PC-9 (cell line): ENCODE data around the gene KDM4F. TPM values are rescaled to one million over a fixed set of nuclear protein-coding genes. Genes with fewer than 3 reads are reported as not detected.
"Not testable (repeated sequence)": the region's sequence is repeated elsewhere in the genome, so short reads cannot be mapped to it uniquely, and the experiment has no call there.

Source experiments
- BruUV-seq: library from RNA; stranded (reverse); fragments of 400-500 nt; replicated peaks from 2 replicates; lab custom pipeline; 2021; lab: Mats Ljungman, UMichigan
- CTCF ChIA-PET: fragments of 300-600 bp; sonication (Branson Sonifier 250); formaldehyde crosslinking; loops from one replicate; lab custom pipeline; 2022; ENCODE audit warnings: antibody characterized with exemption; lab: Charles Lee
- POLR2A ChIA-PET: fragments of 300-600 bp; sonication (Branson Sonifier 250); formaldehyde crosslinking; loops from one replicate; lab custom pipeline; 2022; ENCODE audit warnings: antibody characterized with exemption; ENCODE audit not compliant: unreplicated experiment; lab: Charles Lee
- DNase-seq, 2 experiments: peaks; one replicate each; pipeline versions ENCODE4 v3.0.0 to v3.0.0-alpha.2; 2015 to 2022; ENCODE audit warnings: mixed read lengths in 1 of 2
- H2AFZ ChIP-seq: fragments of 200-600 bp; sonication (generic); 2 replicates; pipeline ENCODE4 v1.8.1; 2017; ENCODE audit warnings: antibody characterized with exemption
- H3F3A ChIP-seq: fragments of 200-600 bp; sonication (generic); 2 replicates; pipeline ENCODE4 v1.8.1; 2017; ENCODE audit warnings: antibody characterized with exemption, mild to moderate bottlenecking, low read depth; ENCODE audit not compliant: insufficient read depth
- H3K27ac ChIP-seq: fragments of 200-600 bp; sonication (generic); 2 replicates; pipeline ENCODE4 v1.6.1; 2016; ENCODE audit warnings: mixed run types
- H3K27me3 ChIP-seq: fragments of 200-600 bp; sonication (generic); 2 replicates; pipeline ENCODE4 v1.6.1; 2016; ENCODE audit warnings: low read depth, mixed run types; ENCODE audit not compliant: insufficient read depth
- H3K36me3 ChIP-seq: fragments of 200-600 bp; sonication (generic); 2 replicates; pipeline ENCODE4 v1.6.1; 2016; ENCODE audit warnings: low read depth, mixed run types
- H3K4me1 ChIP-seq: fragments of 200-600 bp; sonication (generic); replicated peaks from 2 replicates; pipeline ENCODE4 v1.6.1; 2016; ENCODE audit warnings: mixed run types; ENCODE audit not compliant: insufficient read depth
- H3K4me2 ChIP-seq: fragments of 200-600 bp; sonication (generic); 2 replicates; pipeline ENCODE4 v1.6.1; 2017; ENCODE audit warnings: mixed run types
- H3K4me3 ChIP-seq: fragments of 200-600 bp; sonication (generic); 2 replicates; pipeline ENCODE4 v1.6.1; 2016; ENCODE audit warnings: mixed run types
- H3K79me2 ChIP-seq: fragments of 200-600 bp; sonication (generic); 2 replicates; pipeline ENCODE4 v1.6.1; 2017; ENCODE audit warnings: low read depth, mixed run types
- H3K9me2 ChIP-seq: fragments of 200-600 bp; sonication (generic); 2 replicates; pipeline ENCODE4 v1.8.1; 2017; ENCODE audit warnings: mild to moderate bottlenecking; ENCODE audit not compliant: insufficient read depth
- H3K9me3 ChIP-seq: fragments of 200-600 bp; sonication (generic); 2 replicates; pipeline ENCODE4 v1.8.1; 2016; ENCODE audit warnings: low read depth; ENCODE audit not compliant: insufficient read depth
- H4K20me1 ChIP-seq: fragments of 200-600 bp; sonication (generic); 2 replicates; pipeline ENCODE4 v1.8.1; 2017; ENCODE audit not compliant: insufficient read depth
- EZH2 ChIP-seq: fragments of 200-600 bp; sonication (generic); IDR thresholded peaks from 2 replicates; pipeline ENCODE4 v1.8.0; 2017; ENCODE audit warnings: antibody characterized with exemption, low read depth
- intact Hi-C: fragments of 100-400 bp; cut with micrococcal nuclease; formaldehyde crosslinking; loops from one replicate; pipeline ENCODE4 v1.10.0; 2022; ENCODE audit not compliant: unreplicated experiment
- total RNA-seq: library from RNA; stranded (reverse); gene quantifications from 2 replicates; pipeline ENCODE4 v1.2.3, GENCODE V29; 2021
- TF ChIP-seq, protein P1 (sequence below): fragments of 200-600 bp; sonication (generic); conservative IDR thresholded peaks from 2 replicates; pipeline ENCODE4 v1.6.1; 2017; ENCODE audit warnings: mixed run types, antibody characterized with exemption, mild to moderate bottlenecking, moderate library complexity

KDM4F gene
- total RNA-seq, 1 experiment from 2014 or later: not detected

- intact Hi-C loops: no loop called here
- ChIA-PET POLR2A (no interaction called here), CTCF (no interaction called here)
- Histone ChIP-seq H3K4me3 (no peak overlapping the region), H3K4me1 (no peaks in the 10 kb centered on the region), H3K9me3 (no peaks in the 10 kb centered on the region), H4K20me1 (no peaks in the 10 kb centered on the region), H3K27me3 (0 out of 2 replicates have a peak, but pooled peaks cover 5% of the 10 kb centered on the region), H3K4me2 (no peak overlapping the region), H3K27ac (no peak overlapping the region), H2AFZ (no peak overlapping the region), H3F3A (no peaks in the 10 kb centered on the region), H3K79me2 (no peaks in the 10 kb centered on the region), H3K36me3 (no peaks in the 10 kb centered on the region), H3K9me2 (no peaks in the 10 kb centered on the region)
- no peak for TF ChIP-seq EZH2
- TF ChIP-seq, protein P1, sequence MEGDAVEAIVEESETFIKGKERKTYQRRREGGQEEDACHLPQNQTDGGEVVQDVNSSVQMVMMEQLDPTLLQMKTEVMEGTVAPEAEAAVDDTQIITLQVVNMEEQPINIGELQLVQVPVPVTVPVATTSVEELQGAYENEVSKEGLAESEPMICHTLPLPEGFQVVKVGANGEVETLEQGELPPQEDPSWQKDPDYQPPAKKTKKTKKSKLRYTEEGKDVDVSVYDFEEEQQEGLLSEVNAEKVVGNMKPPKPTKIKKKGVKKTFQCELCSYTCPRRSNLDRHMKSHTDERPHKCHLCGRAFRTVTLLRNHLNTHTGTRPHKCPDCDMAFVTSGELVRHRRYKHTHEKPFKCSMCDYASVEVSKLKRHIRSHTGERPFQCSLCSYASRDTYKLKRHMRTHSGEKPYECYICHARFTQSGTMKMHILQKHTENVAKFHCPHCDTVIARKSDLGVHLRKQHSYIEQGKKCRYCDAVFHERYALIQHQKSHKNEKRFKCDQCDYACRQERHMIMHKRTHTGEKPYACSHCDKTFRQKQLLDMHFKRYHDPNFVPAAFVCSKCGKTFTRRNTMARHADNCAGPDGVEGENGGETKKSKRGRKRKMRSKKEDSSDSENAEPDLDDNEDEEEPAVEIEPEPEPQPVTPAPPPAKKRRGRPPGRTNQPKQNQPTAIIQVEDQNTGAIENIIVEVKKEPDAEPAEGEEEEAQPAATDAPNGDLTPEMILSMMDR: no peak
- DNase-seq: no peak
- no TSS peak for BruUV-seq
These were observed 20.9 kb upstream of the KDM4F start for GRCh38 chr11:95028357-95028756.

GRCh38 chr11:95033051-95033450 lies 16.2 kb upstream of the KDM4F start:
- H3K9me3 ChIP-seq: no peaks in the 10 kb centered on the region
- H3K27ac ChIP-seq: no peak overlapping the region
- CTCF ChIA-PET: no interaction called here
- no peak for TF ChIP-seq EZH2
- TF ChIP-seq, protein P1: no peak
- DNase-seq: no peak
- no peaks in the 10 kb centered on the region for H4K20me1 ChIP-seq
- H3F3A ChIP-seq: no peaks in the 10 kb centered on the region
- no peak overlapping the region for H3K4me3 ChIP-seq
- no peak overlapping the region for H3K4me2 ChIP-seq
- H3K27me3 ChIP-seq: no peaks in the 10 kb centered on the region
- H3K4me1 ChIP-seq: no peaks in the 10 kb centered on the region
- intact Hi-C loops: no loop called here
- no peaks in the 10 kb centered on the region for H3K36me3 ChIP-seq
- no TSS peak for BruUV-seq
- no peaks in the 10 kb centered on the region for H3K9me2 ChIP-seq
- no peaks in the 10 kb centered on the region for H3K79me2 ChIP-seq
- no peak overlapping the region for H2AFZ ChIP-seq
- POLR2A ChIA-PET: no interaction called here

- Histone ChIP-seq H3K4me1 (no peaks in the 10 kb centered on the region), H3K27ac (no peak overlapping the region), H4K20me1 (no peaks in the 10 kb centered on the region), H2AFZ (no peak overlapping the region), H3K9me2 (no peaks in the 10 kb centered on the region), H3K36me3 (no peaks in the 10 kb centered on the region), H3K9me3 (no peaks in the 10 kb centered on the region), H3K79me2 (no peaks in the 10 kb centered on the region), H3K27me3 (no peaks in the 10 kb centered on the region), H3K4me2 (no peak overlapping the region), H3F3A (no peaks in the 10 kb centered on the region), H3K4me3 (no peak overlapping the region)
- ChIA-PET CTCF (no interaction called here), POLR2A (no interaction called here)
- intact Hi-C loops: no loop called here
- TF ChIP-seq, protein P1: no peak
- no peak for TF ChIP-seq EZH2
- DNase-seq: no peak
- BruUV-seq: no TSS peak
These were observed 13.9 kb upstream of the KDM4F start for GRCh38 chr11:95035316-95035715.

- H3K27me3 ChIP-seq, POLR2A ChIA-PET, H3K27ac ChIP-seq, H3K9me2 ChIP-seq, DNase-seq, intact Hi-C loops, H3K9me3 ChIP-seq, H4K20me1 ChIP-seq, H2AFZ ChIP-seq, H3K4me1 ChIP-seq, CTCF ChIA-PET, H3K4me2 ChIP-seq, H3K36me3 ChIP-seq, H3K79me2 ChIP-seq, H3K4me3 ChIP-seq, BruUV-seq, H3F3A ChIP-seq: not testable (repeated sequence)
These were observed 11.7 kb upstream of the KDM4F start for GRCh38 chr11:95037356-95038035.
